NK-92 (cell line): ENCODE results near the gene NAV3.
"Not testable (repeated sequence)": the region's sequence is repeated elsewhere in the genome, so short reads cannot be mapped to it uniquely, and the experiment has no call there.

Experiments used
- DNase-seq: peaks from one replicate; lab custom pipeline; 2025; ENCODE audit not compliant: unreplicated experiment; lab: John Stamatoyannopoulos, UW

The NAV3 gene

DNA sequence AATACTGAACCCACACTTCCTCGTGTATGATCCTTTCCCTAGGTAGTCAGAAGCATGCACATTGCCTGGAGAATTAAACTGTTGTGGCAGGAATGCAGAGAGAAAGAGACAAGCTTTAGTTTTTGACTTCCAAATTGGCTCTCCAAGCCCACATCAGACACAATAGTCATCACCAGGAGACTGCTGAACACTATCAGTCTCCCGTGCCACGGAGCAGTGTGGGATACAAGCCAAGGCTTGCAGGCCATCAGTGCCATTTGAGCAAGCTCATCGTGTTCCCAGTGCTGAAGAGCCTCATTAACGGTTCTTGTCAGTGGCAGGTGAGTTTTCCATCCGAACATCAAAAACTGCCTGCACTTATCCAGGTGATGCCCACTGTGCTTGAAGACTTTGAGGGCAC is 410.8 kb downstream of the NAV3 start:
- DNase-seq, result no peak

DNA sequence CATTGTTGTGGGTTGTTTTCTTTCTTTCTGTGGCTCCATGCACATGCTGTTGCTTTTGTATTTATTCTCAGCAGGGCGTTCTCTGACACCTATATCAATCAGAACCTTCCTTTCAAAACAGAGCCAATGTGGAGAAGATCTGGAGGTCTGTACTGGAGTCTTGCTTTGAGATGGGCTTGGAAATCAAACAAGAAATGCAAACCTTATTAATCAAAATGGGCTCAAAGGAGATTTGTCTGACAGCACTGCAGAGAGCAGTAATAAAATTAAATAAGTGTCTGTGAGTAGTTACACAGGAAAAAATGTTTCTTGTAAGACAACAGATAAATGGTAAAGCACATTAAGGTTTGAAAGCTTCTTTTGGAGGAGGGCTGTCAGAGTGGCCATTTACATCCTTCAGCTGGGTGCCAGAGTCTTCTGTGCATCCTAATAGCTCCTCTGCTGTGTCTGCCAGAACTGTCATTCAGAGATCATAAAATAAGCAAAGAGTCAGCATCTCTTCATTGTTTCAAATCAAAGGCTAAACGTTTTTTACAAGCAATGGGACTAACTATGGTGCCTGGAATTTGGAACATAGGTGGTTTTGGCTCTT is 414.3 kb downstream of the NAV3 start:
- DNase-seq, result no peak

DNA sequence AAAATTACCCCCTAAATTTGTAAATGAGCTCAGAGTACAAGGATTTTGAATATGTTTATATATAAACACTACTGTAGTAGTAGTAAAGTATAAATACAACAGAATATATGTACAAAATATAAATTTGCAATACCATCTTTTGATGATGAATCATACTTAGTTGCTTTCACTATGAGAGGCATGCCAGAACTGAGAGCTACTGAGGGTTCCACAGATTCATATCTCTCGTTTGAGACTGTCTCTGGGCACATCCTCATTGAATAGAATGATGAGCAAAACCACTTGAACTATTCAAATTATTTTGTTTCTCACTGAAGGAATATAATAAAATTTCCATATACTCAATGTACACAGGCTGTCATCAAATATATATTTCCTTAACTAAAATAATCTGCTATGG is 417.6 kb downstream of the NAV3 start:
- DNase-seq, result no peak

DNA sequence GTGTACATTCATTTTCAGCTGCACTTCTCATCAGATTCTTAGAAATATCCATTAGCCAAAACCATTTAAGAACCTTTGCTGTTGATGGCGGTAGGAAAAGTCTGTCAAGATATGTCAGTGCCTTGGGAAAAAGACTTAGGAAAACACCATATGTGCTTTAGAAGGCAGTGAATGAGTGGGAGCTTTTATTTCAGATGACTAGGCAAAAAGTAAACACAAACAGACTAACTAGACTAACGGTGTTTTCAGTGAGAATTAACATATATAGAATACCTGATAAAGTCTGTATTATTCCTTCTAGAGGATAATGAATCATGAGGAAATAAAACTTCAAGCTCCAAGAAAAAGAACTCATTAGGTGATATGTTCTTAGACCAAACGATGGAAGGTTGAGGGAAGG is 418.9 kb downstream of the NAV3 start:
- no peak for DNase-seq

DNA sequence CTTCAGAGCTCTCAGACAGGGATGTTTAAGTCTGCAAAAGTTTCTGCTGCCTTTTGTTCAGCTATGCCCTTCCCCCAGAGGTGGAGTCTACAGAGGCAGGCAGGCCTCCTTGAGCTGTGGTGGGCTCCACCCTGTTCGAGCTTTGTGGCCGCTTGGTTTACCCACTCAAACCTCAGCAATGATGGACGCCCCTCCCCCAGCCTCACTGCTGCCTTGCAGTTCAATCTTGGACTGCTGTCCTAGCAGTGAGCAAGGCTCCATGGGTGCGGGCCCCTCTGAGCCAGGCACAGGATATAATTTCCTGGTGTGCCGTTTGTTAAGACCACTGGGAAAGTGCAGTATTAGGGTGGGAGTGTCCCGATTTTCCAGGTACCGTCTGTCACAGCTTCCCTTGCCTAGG is 427.0 kb downstream of the NAV3 start:
- DNase-seq, result not testable (repeated sequence)

DNA sequence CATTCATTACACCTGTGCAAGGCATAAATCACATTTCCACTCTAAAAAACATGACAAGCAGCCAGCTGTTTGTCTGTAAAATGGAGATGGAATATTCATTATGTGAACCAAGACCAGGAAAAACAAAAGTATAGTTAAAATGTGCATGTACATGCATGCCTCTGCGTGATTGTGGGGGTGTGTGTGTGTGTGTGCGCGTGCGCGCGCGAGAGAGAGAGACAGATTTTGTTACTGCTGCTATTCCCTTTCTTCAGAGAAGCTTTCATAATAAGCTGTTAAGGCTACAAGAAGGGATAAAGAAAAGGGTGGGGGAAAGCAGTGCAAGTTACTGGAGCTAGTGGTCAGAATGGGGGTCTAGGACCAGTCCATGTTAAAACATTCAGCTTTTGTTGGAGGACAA is 430.3 kb downstream of the NAV3 start:
- no peak for DNase-seq

DNA sequence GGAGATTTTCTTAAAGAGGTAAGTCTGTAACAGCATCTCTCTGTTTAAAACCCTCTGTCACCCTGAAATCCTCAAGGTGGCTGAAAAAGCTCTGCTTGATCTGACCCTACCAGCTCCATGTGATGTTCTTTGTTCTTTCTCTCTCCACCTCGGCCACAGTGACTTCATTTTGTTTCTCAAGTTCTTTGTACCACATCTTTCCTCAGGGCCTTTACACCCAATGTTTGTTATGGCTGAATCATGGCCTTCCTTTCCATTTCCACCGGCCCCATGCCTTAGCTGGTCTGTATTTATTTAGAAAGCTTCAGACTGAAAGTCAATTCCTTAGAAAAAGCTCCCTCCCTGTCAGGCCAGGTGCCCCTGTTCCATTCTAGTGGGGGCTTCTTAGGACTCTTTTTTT is 431.2 kb downstream of the NAV3 start:
- DNase-seq, result no peak
